Gastrocnemius medialis (tissue), 4 donors: Measurements from ENCODE around the gene ADORA1. TPM values are rescaled to one million over a fixed set of nuclear protein-coding genes. Genes with fewer than 3 reads are reported as not detected.

Experiments used
- ATAC-seq, 2 donors: fragments of 150-250 bp; one replicate each; pipeline ENCODE4 v1.9.1; 2016
- DNase-seq, 2 donors: peaks; one replicate each; pipeline ENCODE4 v3.0.0-alpha.2; 2019
- H3K27ac ChIP-seq, 4 donors: fragments of 200-600 bp; sonication (generic); 1 replicate in 1 of 4; 2 replicates in 3 of 4; pipeline ENCODE4 v1.5.1; 2016 to 2018; ENCODE audit warnings: mild to moderate bottlenecking in 2 of 4, moderate library complexity in 1 of 4
- H3K27me3 ChIP-seq, 3 donors: fragments of 200-600 bp; sonication (generic) in 2 of 3; 1 replicate in 1 of 3; 2 replicates in 2 of 3; pipeline versions ENCODE4 v1.5.1 to v1.6.0; 2016 to 2019; ENCODE audit warnings: mild to moderate bottlenecking in 1 of 3, moderate library complexity in 1 of 3
- H3K36me3 ChIP-seq, 2 donors: fragments of 200-600 bp; sonication (generic) in 1 of 2; one replicate each; pipeline ENCODE4 v1.5.1; 2017 to 2018
- H3K4me1 ChIP-seq, 2 donors: fragments of 200-600 bp; sonication (generic) in 1 of 2; one replicate each; pipeline ENCODE4 v1.5.1; 2016 to 2017; ENCODE audit warnings: mild to moderate bottlenecking in 2 of 2
- H3K4me3 ChIP-seq, 4 donors: fragments of 200-600 bp; sonication (generic) in 3 of 4; 1 replicate in 1 of 4; 2 replicates in 3 of 4; pipeline ENCODE4 v1.5.1; 2016 to 2019; ENCODE audit warnings: mild to moderate bottlenecking in 2 of 4
- H3K9me3 ChIP-seq, 3 donors: fragments of 200-600 bp; sonication (generic) in 2 of 3; 1 replicate in 1 of 3; 2 replicates in 2 of 3; pipeline ENCODE4 v1.5.1; 2016 to 2019
- POLR2A ChIP-seq, 2 donors: fragments of 450-650 bp; IDR thresholded peaks; one replicate each; pipeline ENCODE4 v1.6.1; 2017; ENCODE audit warnings: antibody characterized with exemption in 2 of 2, mild to moderate bottlenecking in 2 of 2, moderate library complexity in 2 of 2
- in situ Hi-C, 4 donors: fragments of 200-750 bp; cut with MboI; loops; one replicate each; pipeline versions ENCODE4 v1.15.0 to v1.8.0; 2017; ENCODE audit warnings: low sequenced_read_pairs in 4 of 4
- intact Hi-C: fragments of 100-400 bp; cut with DNase I; formaldehyde crosslinking; loops from one replicate; pipeline ENCODE4 v1.15.1; 2023; ENCODE audit warnings: low total_unique reads
- total RNA-seq, 4 donors: library from RNA; depleted of rRNA; stranded (reverse); fragments of >200 nt; gene quantifications; one replicate each; pipeline versions ENCODE4 v1.1.0 to v1.2.3, GENCODE V29; 2016
- TF ChIP-seq, protein P1 (sequence below), 5 experiments: fragments of 450-650 bp in 3 of 5; fragments of 200-600 bp in 2 of 5; sonication (generic) in 2 of 5; IDR thresholded peaks in 4 of 5; conservative IDR thresholded peaks in 1 of 5; 1 replicate in 4 of 5; 2 replicates in 1 of 5; pipeline ENCODE4 v1.5.1; 2016 to 2019; ENCODE audit warnings: antibody characterized with exemption in 5 of 5, mild to moderate bottlenecking in 3 of 5, moderate library complexity in 3 of 5

ADORA1 gene
- total RNA-seq, 4 donors from 2014 or later: 0.25 to 5.6 (median 1.7) TPM

DNA sequence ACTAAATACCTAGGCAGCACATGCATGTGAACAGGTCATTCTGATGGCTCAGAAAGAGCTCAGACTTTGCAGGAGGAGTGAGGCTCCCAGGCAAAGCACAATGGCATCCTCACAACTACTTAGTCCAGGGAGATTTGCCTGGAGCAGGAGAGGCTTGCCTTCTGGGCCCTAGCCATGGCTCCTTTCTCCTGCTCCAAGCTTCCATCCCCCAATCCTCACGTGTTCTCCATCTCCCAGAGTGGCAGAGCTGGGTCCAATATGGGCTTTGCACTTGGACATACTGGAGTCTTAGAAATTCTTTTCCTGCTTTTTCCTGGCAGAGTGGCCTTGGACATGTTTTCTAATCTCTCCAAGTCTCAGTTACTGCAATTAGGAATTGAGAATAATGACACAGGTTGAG, 32.3 kb downstream of the ADORA1 start:
- H3K27ac ChIP-seq: no peak overlapping the region
- no peak for TF ChIP-seq POLR2A (IDR thresholded peaks at IDR 0.05)
- TF ChIP-seq, protein P1, sequence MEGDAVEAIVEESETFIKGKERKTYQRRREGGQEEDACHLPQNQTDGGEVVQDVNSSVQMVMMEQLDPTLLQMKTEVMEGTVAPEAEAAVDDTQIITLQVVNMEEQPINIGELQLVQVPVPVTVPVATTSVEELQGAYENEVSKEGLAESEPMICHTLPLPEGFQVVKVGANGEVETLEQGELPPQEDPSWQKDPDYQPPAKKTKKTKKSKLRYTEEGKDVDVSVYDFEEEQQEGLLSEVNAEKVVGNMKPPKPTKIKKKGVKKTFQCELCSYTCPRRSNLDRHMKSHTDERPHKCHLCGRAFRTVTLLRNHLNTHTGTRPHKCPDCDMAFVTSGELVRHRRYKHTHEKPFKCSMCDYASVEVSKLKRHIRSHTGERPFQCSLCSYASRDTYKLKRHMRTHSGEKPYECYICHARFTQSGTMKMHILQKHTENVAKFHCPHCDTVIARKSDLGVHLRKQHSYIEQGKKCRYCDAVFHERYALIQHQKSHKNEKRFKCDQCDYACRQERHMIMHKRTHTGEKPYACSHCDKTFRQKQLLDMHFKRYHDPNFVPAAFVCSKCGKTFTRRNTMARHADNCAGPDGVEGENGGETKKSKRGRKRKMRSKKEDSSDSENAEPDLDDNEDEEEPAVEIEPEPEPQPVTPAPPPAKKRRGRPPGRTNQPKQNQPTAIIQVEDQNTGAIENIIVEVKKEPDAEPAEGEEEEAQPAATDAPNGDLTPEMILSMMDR (IDR thresholded peaks at IDR 0.05 in 4 of 5, conservative IDR thresholded peaks at IDR 0.05 in 1 of 5): no peak
- peaks cover 0 to 4% (median 0%) of the 10 kb centered on the region in 3 donors for H3K27me3 ChIP-seq
- no peaks in the 10 kb centered on the region for H3K4me1 ChIP-seq
- ATAC-seq (no peak), DNase-seq (no peak)
- in situ Hi-C loops (loop anchor here in 1 of 4 donors (10.0 kb wide), 1 partner anchor 55 kb away; no protein-coding TSS in a partner anchor), intact Hi-C loops (no loop called here)
- no peak overlapping the region for H3K4me3 ChIP-seq
- H3K36me3 ChIP-seq: no peaks in the 10 kb centered on the region
- H3K9me3 ChIP-seq: no peaks in the 10 kb centered on the region

DNA sequence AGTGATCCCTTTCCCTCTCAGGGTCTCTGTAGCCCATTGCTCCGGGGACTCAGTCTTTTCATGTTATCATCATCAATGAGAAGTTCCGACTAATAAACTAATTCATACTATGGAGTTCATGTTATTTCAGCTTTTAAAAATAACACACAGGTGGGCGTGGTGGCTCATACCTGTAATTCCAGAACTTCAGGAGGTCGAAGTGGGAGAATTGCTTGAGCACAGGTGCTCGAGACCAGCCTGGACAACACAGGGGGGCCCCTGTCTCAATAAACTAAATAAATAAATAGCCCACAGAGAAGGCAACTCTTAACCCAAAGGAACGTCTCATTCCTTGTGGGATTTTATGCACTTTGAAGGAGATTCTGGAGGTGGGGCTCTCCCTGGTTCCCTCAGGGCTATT, 33.6 kb downstream of the ADORA1 start:
- in situ Hi-C loops: loop anchor here in 1 of 4 donors (10.0 kb wide), 1 partner anchor 54 kb away; no protein-coding TSS in a partner anchor
- H3K4me3 ChIP-seq: no peak overlapping the region
- H3K9me3 ChIP-seq: no peaks in the 10 kb centered on the region
- intact Hi-C loops: no loop called here
- ATAC-seq (no peak), DNase-seq (no peak)
- H3K27me3 ChIP-seq: peaks cover 0 to 4% (median 0%) of the 10 kb centered on the region in 3 donors
- H3K36me3 ChIP-seq: no peaks in the 10 kb centered on the region
- TF ChIP-seq POLR2A (IDR thresholded peaks at IDR 0.05): no peak
- TF ChIP-seq, protein P1 (IDR thresholded peaks at IDR 0.05 in 4 of 5, conservative IDR thresholded peaks at IDR 0.05 in 1 of 5): no peak
- no peaks in the 10 kb centered on the region for H3K4me1 ChIP-seq
- no peak overlapping the region for H3K27ac ChIP-seq

DNA sequence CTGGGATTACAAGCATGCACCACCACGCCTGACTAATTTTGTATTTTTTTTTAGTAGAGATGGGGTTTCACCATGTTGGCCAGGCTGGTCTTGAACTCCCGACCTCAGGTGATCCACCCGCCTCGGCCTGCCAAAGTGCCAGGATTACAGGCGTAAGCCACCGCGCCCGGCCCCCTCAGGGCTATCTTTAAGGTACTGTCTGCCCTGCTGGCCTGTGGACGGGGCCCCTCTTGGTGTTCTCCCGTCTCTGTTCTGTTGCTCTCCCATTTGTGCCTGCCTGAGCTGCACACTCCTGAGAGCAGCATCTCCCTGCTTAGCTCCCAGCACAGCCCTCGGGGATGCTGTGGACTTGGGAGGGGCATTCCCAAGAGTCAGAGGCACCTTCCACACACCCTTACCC, 34.2 kb downstream of the ADORA1 start:
- no peak overlapping the region for H3K27ac ChIP-seq
- no peaks in the 10 kb centered on the region for H3K36me3 ChIP-seq
- no peaks in the 10 kb centered on the region for H3K9me3 ChIP-seq
- intact Hi-C loops (no loop called here), in situ Hi-C loops (loop anchor here in 1 of 4 donors (10.0 kb wide), 1 partner anchor 53 kb away; no protein-coding TSS in a partner anchor)
- no peaks in the 10 kb centered on the region for H3K4me1 ChIP-seq
- ATAC-seq (no peak), DNase-seq (no peak)
- no peak for TF ChIP-seq POLR2A (IDR thresholded peaks at IDR 0.05)
- TF ChIP-seq, protein P1 (IDR thresholded peaks at IDR 0.05 in 4 of 5, conservative IDR thresholded peaks at IDR 0.05 in 1 of 5): no peak
- peaks cover 0 to 4% (median 0%) of the 10 kb centered on the region in 3 donors for H3K27me3 ChIP-seq
- H3K4me3 ChIP-seq: no peak overlapping the region

DNA sequence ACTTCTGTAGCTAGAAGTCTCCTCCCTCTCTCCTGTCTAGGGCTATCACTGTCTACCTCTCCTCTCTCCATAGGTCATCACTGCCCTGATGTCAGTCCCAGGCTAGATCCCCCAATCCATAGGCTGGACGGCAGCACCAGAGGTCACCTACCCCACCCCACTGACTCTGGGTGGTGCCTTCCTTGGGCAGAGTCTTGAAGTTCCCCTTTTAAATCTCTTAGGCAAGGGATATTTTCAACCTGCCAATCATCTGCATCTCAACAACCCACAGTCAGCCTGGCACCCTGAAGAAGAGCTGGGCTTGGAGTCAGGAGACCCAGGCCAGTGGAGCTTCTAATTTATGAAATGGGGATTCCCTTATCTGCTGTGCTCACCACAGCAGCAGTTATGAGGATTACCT, 34.9 kb downstream of the ADORA1 start:
- H3K27me3 ChIP-seq: peaks cover 0 to 4% (median 0%) of the 10 kb centered on the region in 3 donors
- ATAC-seq (no peak), DNase-seq (no peak)
- H3K27ac ChIP-seq: no peak overlapping the region
- no peaks in the 10 kb centered on the region for H3K36me3 ChIP-seq
- TF ChIP-seq, protein P1 (IDR thresholded peaks at IDR 0.05 in 4 of 5, conservative IDR thresholded peaks at IDR 0.05 in 1 of 5): no peak
- TF ChIP-seq POLR2A (IDR thresholded peaks at IDR 0.05): no peak
- intact Hi-C loops (no loop called here), in situ Hi-C loops (loop anchor here in 1 of 4 donors (10.0 kb wide), 1 partner anchor 52 kb away; no protein-coding TSS in a partner anchor)
- no peaks in the 10 kb centered on the region for H3K4me1 ChIP-seq
- H3K4me3 ChIP-seq: no peak overlapping the region
- no peaks in the 10 kb centered on the region for H3K9me3 ChIP-seq
